ENCODE results near the gene SMIM41.
A peak's percentile ranks its signal among the peaks of the same experiment; 100 is the strongest.

SMIM41 gene

GRCh38 chr12:52123487-52124186, 44.1 kb downstream of the SMIM41 start:
- no peak for DNase-seq

GRCh38 chr12:52125476-52125900, 46.0 kb downstream of the SMIM41 start:
- no peak for DNase-seq

GRCh38 chr12:52126050-52126604, 46.6 kb downstream of the SMIM41 start:
- no peak for DNase-seq

GRCh38 chr12:52126605-52127578, 47.4 kb downstream of the SMIM41 start:
- DNase-seq = no peak

GRCh38 chr12:52127683-52128450, 48.4 kb downstream of the SMIM41 start:
- DNase-seq = no peak

GRCh38 chr12:52130711-52131110, 51.2 kb downstream of the SMIM41 start:
- no peak for DNase-seq

GRCh38 chr12:52132754-52133161, 53.3 kb downstream of the SMIM41 start:
- DNase-seq = no peak

- no peak for DNase-seq
Measured at GRCh38 chr12:52137746-52138145, 58.2 kb downstream of the SMIM41 start.

GRCh38 chr12:52139147-52139546, 59.6 kb downstream of the SMIM41 start:
- no peak for DNase-seq

- DNase-seq = peak; percentile 50
Measured at GRCh38 chr12:52139579-52140062, 60.1 kb downstream of the SMIM41 start.

GRCh38 chr12:52141306-52141705, 61.8 kb downstream of the SMIM41 start:
- DNase-seq = no peak

GRCh38 chr12:52141875-52142274, 62.4 kb downstream of the SMIM41 start:
- no peak for DNase-seq

GRCh38 chr12:52142431-52142830, 62.9 kb downstream of the SMIM41 start:
- DNase-seq = no peak

- DNase-seq = no peak
Measured at GRCh38 chr12:52144512-52145227, 65.2 kb downstream of the SMIM41 start.

GRCh38 chr12:52145228-52146088, 66.0 kb downstream of the SMIM41 start:
- peak; percentile 14 for DNase-seq

GRCh38 chr12:52146089-52146821, 66.8 kb downstream of the SMIM41 start:
- no peak for DNase-seq

- no peak for DNase-seq
Measured at GRCh38 chr12:52146822-52147366, 67.4 kb downstream of the SMIM41 start.

GRCh38 chr12:52147367-52147963, 68.0 kb downstream of the SMIM41 start:
- peak; percentile 100 for DNase-seq

- DNase-seq = peak; percentile 93
Measured at GRCh38 chr12:52147964-52148463, 68.5 kb downstream of the SMIM41 start.
